T-helper 2 cell (primary cell): ENCODE results near the gene S100A2.
"Not testable (repeated sequence)": the region's sequence is repeated elsewhere in the genome, so short reads cannot be mapped to it uniquely, and the experiment has no call there.

ENCODE experiments used
- DNase-seq, 5 experiments: peaks; one replicate each; pipeline versions ENCODE4 v3.0.0 to v3.0.0-alpha.2; 2012 to 2022

The S100A2 gene

DNA sequence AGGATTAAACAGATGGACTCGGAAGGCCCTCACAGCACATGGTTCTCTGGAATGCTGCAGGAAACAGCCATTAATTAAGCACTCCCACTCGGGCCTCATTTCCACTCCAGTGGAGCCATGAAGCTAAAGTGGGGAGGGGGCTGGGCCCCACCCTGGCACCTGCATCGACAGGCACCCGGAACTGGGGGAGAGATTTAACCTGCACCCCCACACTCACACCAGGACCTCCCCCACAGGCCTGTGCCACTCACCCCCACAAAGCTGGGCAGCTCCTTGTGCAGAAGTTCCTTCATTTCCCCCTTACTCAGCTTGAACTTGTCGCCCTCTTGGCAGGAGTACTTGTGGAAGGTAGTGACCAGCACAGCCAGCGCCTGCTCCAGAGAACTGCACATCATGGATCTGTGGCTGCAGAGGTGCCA lies 2.2 kb downstream of the S100A2 start:
- DNase-seq = no peak

DNA sequence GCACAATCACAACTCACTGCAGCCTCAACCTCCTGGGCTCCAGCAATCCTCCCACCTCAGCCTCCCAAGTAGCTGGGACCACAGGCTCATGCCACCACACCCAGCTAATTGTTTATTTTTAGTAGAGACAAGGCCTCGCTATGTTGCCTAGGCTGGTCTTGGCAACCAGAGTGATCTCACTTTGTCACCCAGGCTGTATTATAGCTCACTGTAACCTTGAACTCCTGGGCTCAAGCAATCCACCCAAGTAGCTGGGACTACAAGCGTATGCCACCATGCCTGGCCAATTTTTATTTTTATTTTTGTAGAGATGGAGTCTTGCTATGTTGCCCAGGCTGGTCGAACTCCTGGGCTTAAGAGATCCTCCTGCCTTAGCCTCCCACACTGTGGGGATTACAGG lies 3.6 kb downstream of the S100A2 start:
- DNase-seq = not testable (repeated sequence)

DNA sequence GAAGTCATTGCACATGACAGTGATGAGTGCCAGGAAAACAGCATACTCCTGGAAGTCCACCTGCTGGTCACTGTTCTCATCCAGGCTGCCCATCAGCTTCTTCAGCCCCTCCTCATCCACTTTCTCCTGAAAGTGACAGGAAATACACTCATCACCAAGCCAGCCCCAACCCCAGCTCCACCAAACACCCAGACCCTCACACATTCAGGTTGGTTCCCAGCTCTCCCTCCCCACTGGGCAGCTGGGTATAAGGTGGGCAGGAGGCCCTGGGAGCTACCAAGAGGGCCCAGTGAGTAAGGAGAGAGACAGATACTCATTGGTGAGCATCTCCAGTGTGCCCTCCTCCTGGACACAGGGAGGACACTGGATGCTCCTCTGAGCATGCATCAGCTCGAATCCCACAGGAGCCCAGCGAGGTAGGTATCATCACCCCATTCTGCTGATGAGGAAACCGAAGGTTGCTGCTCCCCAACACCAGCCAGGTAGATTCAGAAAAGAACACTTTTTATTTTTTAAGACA lies 4.1 kb downstream of the S100A2 start:
- DNase-seq = no peak

DNA sequence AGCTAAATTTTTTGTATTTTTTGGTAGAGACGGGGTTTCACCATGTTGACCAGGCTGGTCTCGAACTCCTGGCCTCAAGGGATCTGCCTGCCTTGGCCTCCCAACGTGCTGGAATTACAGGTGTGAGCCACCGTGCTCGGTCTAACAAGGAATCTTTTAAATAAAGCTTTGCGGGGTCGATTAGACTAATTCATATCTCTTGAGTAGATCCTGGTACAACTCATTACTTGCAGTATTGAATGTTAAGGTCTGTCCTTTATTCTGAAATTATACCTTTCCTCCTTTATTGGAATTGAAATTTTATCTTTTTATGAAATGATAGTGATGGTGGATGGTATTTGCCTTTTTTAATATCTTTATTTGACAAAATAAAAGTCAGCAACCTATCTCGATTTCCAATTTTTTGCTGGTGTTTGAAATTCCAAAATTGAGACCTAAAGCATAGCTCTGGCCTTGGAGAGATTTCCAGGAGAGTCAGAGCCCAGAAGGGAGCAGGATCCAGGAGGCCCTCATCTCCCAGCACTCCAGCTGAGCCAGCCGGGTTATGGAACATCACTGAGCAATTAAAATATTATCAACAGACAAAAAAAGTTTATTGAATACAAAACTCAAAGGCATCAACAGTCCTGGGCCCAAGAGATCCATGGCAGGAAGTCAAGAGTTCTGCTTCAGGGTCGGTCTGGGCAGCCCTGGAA lies 4.7 kb downstream of the S100A2 start:
- no peak for DNase-seq

DNA sequence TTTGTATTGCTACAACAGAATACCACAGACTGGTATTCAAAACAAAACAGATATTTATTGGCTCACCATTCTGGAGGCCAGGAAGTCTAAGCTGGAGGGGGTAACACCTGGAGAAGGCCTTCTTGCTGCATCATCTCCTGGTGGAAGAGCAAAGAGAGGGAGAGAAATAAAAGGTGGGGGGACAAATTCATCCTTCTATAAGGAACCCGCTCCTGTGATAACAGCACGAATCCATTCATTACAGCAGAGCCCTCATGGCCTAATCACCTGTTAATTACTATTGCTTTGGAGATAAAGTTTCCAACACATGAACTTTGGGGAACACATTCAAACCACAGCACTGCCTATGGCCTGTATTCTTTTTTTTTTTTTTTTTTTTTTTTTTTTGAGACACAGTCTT lies 5.4 kb downstream of the S100A2 start:
- no peak for DNase-seq

DNA sequence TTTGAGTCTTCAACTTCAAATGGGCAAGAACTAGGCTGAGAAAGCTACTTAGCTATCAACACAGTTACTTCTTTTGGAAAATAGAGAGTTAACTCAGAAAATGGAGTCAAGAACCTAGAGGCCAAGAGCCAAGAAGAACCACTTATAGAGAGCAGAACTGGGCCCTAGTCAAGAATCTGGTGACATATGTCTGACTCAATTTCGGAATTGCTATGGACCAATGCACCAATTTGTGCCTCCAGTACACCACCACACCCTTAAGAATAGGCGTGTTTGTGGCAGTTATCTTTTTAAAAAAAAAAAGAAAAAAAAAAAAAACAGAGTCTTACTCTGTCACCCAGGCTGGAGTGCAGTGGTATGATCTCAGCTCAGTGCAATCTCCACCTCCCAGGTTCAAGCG lies 7.8 kb downstream of the S100A2 start:
- no peak for DNase-seq

DNA sequence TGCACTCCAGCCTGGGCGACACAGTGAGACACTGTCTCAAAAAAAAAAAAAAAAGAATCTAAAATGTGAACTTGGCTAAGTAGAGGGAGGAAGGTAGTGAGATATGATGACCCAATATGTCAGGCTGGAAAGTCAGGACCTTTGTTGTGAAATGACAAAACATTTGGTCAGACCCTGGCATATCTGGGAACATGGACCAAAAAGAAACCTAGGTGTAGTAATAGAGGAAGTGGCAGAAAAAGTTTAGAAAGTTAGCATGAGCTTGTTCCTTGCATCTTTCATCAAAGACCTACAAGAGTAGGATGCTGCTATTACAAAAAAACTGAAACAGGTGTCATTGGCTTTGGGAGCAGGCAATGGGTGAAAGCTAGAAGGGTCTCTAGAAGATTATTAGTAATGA lies 9.3 kb downstream of the S100A2 start:
- DNase-seq = no peak

DNA sequence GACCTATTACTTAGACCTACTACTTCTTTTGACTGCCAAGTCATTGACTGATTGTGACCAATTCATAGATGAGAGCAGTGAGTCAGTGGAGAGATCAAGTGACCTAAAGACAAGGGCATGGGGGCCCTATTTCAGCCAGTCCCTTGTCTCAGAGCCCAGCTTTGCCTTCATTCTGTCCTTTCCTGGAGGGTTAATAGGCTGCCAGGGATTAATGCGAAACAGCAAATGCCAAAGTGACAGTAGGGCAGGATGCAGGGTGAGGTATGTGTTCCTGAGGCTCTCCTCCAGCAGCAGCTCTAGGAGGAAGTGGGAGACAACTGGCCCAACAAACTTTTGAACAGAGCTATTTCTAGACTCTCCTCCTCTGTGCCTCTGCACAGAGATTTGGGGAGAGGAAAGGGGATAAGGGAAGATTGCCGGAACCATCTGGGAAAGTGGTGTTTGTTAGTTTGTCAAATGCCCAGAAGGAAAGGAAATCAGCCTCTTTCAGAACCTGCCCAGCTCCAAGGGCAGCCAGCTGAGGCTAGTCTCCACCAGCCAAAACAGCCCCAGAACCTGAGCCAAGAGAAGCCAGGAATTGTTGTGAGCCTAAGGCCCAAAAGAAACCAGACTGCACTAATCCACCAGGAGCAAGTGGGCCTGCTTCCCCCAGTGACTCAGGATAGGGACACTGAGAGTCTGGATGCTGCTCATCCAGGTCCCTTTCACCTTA lies 11.7 kb downstream of the S100A2 start:
- DNase-seq = no peak

DNA sequence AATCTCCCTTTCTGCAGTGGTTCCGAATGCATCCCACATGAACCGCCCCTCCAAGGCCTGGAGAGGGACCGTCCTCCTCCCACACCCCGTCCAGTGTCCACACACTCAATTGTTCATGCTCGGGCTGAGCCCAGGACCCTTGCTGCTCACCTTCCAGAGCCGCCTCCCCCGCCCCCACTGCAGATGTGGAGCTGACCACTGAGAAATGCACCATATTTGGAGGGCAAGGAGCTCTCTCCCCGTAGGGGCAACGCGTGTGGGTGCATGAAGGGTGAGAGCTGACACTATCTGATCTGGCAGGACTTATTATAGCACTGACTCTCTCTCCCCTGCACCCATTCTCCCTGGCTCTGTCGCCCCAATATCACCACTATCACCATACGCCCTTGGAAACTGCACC lies 12.5 kb downstream of the S100A2 start:
- no peak for DNase-seq

DNA sequence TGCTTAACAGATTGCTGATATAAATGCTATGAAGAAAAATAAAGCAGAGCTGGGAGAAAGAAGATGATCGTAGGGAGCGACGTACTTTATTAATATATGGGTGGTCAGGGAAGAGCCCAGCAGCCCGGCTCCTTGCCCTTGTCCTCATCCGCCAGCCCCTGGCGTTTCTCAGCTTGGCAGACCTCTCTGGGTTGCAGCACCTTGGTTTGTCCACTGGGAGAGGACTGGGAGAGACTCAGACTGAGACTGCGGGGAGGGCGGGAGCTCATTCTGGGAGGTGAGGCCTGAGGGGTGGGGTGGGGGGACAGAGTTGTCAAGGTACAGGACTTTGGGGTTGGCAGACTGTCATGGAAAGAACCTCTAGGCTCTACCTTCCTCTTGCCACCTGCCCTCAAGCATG lies 13.3 kb downstream of the S100A2 start:
- no peak for DNase-seq

DNA sequence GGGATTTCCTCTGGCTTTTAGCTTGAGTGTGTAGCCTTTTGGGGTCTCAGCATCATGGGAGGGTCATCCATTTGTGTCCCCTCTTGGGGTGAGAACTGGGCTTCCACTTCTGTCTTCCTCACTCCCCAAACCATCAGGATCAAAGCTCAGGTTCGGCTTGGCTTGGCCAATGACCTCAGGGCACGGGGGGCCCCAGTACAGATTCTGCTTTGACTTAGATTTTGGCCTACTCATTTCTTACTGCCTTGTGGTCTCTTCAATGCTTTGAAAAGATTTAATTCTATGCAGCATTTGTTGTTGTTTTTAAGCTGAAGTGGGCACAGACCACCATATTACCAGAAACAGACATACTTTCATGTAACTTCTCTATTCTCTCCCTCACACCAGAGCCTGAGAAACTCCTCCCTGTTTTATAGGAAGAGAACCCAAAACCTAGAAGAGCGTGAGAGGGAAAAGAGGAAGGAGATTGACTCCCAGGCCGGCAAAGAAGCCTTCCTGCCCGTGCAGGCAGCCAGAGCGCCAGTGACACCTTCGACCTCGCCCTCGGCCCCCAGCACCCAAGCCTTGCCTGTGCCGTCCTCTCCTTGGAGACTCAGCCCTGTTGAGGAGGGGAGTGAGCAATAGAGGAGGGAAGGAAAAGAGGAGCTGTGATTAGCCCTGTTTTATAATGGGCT lies 14.7 kb downstream of the S100A2 start:
- DNase-seq = no peak

DNA sequence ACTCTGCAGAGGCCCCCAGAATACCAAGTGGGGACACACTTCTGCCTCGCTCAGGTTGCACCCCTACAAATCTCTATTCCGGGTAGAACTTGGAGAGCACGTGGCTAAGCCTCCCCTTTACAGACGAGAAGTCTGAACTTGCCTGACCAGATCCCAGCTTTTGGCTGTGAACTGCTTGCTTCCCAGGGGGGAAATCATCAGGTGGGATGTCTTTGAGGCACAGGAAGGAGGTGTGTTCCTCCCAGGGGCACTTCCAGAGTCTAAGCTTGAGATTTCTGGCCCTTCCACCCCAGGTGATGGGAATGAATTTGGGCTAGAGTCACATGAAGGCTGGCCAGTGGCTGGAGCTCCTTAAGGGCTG lies 15.3 kb downstream of the S100A2 start:
- DNase-seq = no peak

DNA sequence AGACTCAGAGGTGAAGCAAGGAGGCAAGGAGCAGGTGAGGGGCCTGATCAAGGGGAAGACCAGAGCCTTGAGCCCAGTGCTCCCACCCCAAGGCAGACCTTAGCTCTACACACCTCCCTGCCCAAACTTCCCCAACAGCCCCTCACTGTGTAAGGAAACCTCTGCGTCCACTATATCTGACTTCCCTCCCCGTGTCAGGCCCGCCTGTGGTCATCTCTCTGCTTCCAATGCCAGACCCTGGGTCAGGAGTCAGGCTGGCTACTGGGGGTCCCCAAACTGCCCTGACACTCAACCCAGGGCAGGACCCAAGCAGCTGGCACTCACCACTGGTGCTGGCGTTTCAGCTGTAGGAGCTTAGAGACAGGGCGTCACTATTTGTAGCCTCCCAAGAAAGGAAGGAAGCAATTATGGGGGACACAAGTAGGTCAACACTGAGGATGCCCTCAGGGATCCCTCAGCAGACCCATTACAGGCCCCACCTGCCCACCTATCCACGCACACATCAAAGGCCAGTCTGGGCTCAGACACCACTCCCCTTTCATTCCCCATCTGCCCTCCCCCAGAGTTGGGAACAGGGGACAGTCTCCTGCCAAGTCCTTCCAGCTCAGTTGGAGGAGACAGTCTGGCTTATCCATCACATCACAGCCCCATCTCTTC lies 15.8 kb downstream of the S100A2 start:
- DNase-seq = no peak

DNA sequence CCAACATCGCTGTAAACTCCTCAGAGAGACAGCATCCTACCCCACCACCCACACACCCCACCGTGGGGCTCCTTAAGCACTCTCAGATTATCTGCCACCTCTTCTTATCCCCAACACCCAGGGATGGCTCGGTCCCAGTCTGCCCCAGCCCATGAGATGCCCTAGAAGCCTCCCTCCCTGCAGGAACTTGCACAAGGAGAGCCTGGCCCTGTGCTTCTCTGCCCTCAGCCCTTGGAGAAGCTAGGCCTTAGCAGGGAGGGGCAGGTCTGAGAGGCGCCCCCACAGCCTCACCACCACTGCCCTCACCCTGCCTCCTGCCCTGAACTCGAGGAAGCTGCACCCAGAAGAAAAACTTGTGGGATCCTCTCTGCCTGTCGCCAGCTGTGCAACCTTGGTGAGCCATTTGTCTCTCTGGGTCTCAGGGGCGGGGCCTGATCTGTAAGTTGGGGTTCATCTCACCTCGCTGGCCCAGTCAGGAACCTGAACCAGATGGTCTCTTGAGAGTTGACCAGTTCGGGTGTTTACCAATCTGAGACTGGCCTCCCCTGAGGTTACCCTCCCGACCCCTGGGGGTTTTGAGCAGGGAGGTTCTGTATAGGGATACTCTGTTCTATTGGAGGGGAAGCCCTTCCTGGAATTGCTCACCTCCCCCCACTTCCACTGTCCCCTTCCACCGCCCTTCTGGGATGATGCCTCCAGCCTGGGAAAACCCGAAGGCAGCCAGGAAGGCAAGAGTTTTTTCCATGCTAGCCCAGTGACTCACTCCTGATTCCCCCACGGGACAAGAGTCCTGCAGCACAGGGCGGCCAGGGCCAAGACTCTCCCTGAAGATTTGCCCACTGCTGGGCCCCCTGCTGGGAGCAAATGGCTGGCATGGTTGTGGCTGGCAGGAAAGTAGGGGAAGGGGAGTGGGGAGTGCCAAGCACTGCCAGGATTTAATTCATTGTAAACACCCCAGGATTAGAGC lies 16.6 kb downstream of the S100A2 start, which contains the start of gene S100A3:
TSS of gene S100A3 (minus strand) at position 537 of the 967 bp plus-strand sequence. CDS start 773 bp downstream, outside the sequence.
- no peak for DNase-seq

DNA sequence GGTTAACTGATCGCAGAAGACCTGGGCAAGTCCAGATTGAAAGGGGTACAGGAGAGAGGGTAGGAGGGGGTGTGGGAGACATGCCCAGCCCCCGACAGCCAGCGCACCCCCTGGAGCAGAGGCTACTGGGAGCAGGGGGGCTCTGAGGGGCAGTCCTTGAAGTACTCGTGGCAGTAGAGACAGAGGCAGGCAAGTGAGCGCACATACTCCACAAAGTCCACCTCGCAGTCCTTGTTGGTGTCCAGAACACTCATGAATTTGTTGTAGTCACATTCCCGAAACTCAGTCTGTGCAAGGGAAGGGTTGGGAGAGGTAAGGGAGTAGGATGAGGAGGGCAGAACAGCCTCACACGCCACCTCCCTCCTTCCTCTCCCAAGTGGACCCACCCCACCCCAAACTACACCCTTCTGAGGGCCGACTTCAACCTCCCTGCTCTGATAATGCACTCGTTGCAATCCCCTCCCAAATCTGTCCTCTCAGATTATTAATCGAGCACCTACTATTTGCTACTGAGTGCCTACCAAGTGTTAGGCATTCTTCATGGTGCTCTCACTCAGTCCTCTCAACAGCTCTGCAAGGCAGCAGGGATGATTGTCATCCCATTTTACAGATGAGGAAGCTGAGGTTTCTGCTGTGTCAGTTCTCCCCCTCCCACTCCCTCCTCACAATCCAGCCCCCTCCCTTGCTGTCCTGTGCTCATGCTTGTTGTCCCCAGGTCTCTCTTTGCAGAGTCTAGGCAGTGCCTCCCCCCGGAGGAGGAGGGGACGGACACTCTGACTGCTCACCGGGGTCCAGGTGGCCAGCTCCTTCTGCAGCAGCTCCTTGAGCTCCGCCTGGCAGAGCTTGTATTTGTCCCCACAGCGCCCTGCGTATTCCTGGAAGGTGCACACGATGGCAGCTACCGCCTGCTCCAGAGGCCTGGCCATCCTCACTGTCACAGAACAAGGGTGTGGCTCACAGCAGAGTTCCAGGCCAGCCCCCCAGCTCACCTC lies 17.8 kb downstream of the S100A2 start:
- DNase-seq = no peak

DNA sequence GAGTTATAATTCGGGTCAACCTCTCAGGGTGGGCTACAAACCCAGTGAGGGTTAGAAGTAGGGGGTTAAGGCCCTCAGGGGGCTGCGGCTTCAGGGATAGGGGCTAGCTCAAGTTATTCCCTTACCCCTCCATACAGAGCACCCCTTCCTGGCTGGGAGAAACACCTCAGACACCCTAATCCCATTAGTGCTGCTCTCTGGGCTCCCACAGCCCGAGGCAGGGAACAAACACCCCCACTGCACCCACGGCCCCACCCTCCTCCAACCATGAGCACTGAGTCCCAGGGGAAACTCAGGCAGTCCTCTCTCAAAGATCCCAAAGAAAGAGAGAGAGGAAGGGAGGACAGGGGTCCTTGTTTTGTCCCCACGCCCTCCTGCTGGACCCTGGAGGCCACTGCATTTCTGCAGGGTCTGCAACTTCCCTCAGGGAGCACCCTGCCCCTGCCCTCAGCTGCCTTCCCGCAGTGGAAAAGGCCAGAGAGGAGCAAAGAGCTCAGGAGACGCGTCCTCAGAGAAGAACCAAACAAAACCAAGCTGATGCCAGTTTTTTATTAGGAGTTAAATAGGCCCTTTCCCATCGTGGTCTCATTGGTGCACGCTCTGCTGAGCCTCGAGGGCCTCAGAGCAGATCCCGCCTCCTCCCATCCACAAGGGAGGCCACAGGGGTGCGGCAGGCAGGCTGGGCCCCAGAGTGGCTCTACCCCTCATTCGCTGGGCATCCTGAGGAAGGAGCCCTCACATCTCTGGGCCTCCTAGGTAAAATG lies 18.7 kb downstream of the S100A2 start:
- DNase-seq = no peak

DNA sequence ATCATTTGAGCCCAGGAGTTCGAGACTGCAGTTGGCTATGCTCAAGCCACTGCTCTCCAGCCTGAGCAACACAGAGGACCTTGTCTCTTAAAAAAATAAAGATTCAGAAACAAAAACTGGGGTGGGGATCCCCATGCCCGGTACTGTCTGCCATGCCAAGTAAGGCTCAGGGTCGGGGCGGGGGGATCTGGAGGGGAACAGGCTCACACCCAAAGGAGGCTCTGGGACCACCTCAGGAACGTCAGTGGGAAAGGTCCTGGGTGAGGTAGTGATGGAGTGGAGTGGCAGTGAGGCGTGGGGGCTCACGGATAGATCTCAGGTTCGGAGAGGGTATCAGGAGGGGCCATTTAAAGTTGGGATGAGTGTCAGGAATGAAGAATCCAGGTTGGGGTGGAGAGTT lies 19.3 kb downstream of the S100A2 start:
- no peak for DNase-seq

DNA sequence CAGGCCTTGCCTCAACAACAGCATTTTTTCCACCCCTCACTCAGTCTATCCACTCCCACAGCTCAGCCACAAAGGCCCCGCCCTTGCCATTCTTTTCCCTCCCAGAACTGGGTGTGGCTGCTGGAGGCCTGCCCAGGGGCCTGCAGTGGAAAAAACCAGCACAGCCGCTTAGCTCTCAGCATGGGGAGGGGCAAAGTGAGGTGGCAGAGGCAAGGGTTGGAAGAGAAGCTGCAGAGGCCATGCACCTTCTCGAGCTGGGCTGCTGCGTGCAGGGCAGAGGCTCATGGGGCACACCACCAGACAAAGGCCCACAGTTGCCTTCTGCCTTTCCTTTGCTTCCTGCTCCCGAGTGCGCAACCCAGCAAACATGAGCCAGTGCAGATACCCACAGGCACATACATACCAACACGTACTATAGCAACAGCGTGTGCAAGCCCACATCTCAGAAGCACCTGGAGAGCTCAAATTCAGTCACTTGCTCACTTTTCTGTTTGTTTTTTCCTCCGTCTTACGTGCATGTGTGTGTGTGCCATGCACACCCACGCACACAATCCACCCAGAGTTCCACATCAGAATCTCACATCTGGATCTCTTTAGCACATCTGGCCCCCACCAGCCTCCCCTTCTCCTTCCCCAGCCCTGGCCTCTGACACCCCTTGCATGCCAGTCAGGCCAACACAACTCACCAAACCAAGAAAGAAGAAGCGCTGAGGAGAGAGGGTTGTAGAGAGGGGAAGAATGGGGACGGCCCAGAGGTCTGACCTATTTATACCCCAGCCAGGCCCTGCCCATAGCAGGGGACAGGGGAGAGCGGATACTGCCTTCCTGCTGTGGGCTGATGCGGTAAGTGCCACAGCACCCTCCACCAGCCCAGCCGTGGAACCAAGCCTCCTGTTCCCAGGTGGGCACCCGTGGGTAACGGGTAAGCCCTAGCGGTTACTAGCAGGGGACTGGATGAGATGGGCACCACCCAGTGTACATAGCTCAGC lies 20.3 kb downstream of the S100A2 start, which contains the start of gene S100A4:
TSS of gene S100A4 (minus strand) at position 740 of the 989 bp plus-strand sequence. CDS start 1,012 bp downstream, outside the sequence.
- DNase-seq = peak; percentile 49 to 98 (median 77)
